ENCODE data around the gene KIAA0040.

- TF ChIP-seq, protein P1, sequence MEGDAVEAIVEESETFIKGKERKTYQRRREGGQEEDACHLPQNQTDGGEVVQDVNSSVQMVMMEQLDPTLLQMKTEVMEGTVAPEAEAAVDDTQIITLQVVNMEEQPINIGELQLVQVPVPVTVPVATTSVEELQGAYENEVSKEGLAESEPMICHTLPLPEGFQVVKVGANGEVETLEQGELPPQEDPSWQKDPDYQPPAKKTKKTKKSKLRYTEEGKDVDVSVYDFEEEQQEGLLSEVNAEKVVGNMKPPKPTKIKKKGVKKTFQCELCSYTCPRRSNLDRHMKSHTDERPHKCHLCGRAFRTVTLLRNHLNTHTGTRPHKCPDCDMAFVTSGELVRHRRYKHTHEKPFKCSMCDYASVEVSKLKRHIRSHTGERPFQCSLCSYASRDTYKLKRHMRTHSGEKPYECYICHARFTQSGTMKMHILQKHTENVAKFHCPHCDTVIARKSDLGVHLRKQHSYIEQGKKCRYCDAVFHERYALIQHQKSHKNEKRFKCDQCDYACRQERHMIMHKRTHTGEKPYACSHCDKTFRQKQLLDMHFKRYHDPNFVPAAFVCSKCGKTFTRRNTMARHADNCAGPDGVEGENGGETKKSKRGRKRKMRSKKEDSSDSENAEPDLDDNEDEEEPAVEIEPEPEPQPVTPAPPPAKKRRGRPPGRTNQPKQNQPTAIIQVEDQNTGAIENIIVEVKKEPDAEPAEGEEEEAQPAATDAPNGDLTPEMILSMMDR (IDR thresholded peaks at IDR 0.05): no peak
- TF ChIP-seq POLR2A (IDR thresholded peaks at IDR 0.05): no peak
Measured at GRCh38 chr1:175167861-175168260, 24.7 kb downstream of the KIAA0040 start.
